ENCODE measurements around the gene PIGK.

GRCh38 chr1:77267035-77267434, 47.8 kb upstream of the PIGK start:
- TF ChIP-seq CTCF (IDR thresholded peaks at IDR 0.05 in 8 of 11, conservative IDR thresholded peaks at IDR 0.05 in 3 of 11) (no peak), POLR2AphosphoS5 (IDR thresholded peaks at IDR 0.05) (no peak), POLR2A (IDR thresholded peaks at IDR 0.05) (no peak)
